ENCODE results near the gene DIAPH3.

DIAPH3 gene

GRCh38 chr13:59856281-59856810, 307.4 kb downstream of the DIAPH3 start:
- no peak for DNase-seq

DNA sequence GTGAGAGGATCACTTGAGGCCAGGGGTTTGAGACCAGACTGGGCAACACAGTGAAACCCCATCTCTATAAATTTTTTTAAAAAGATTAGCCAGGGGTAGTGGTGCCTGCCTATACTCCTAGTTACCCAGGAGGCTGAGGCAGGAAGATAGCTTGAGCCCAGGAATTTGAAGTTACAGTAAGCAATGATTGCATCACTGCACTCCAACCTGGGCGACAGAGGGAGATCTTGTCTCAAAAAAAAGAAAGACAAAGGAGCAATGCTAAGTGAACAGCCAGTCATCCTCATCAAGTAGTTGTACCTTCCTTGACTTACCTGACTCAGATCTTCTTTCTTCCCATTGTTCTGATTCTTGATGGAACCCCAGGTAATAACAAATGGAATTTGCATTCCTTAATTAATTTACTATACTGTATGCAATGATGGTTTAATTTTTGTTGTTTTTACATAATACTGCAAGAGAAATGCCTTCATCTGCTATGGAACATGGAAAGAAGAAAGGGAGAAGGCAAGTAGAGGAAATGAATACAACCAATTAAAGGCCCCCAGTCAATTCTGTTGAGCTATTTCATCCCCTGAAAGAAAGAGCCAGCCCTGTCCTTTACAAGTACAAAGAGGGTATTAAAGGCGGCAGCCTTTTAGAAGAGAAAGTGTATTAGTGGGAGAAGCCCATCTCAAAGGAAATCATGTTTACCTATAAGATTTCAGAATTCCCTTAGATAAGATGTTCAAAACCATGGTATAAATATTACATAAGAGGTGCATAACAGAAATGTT, 316.7 kb downstream of the DIAPH3 start:
- DNase-seq: no peak

GRCh38 chr13:59843040-59843439, 320.7 kb downstream of the DIAPH3 start:
- no peak for DNase-seq

- no peak for DNase-seq
These were observed 321.2 kb downstream of the DIAPH3 start for GRCh38 chr13:59842507-59842906.

GRCh38 chr13:59839186-59839585, 324.5 kb downstream of the DIAPH3 start:
- no peak for DNase-seq

GRCh38 chr13:59837101-59837500, 326.6 kb downstream of the DIAPH3 start:
- DNase-seq: no peak

DNA sequence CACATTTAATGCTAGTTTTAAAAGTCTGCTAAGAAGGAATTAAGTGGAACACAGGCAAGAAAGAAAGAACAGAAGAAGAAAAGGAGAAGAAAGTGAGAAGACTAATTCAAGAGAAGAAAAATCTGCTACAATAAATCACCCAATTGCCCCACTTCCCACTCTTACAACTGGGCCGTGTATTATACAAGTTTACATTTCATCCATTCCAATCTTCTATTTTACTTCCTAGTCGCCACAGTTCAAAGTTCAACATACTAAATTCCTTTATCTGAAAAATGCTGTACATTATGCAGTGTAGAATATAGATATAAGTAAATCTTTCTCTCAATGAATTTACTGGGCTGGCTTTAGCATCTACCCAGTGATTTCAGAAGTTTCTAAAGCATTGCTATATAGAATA, 328.2 kb downstream of the DIAPH3 start:
- no peak for DNase-seq

DNA sequence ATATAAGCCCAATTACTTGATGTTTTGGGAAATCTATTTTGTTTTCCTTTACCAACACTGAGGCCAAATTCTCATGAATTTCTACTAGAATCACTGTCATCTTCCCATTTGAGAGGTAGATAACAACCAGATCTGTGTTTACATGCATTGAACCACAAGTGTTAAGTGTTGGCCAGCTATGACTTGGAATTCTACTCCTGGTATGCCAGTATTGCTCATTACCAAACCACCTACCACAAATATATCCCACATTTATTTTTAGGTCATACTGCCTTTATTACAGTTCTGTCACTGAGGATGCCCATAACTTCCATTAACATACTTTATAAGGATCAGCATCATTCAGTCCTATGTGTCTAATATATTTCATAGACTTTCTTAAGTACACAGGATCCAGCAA, 328.9 kb downstream of the DIAPH3 start:
- DNase-seq: no peak

DNA sequence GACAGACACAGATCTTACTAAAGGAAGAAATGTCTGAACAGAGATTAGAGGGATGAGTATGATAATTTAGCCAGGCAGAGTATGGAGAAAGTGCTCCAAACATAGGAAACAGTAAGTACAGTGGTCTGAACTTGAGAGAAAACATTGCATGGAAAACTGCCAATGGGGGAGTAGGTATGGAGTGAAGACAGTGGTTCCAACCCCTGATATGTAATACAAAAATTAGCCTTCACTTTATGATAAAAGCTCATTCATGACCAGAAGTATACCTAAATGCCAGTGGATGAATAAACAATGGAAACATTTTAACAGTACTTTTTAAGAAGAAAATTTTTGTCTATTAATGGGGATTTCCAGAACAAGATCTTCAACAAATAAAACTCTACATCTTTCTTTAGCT, 334.0 kb downstream of the DIAPH3 start:
- DNase-seq: no peak

DNA sequence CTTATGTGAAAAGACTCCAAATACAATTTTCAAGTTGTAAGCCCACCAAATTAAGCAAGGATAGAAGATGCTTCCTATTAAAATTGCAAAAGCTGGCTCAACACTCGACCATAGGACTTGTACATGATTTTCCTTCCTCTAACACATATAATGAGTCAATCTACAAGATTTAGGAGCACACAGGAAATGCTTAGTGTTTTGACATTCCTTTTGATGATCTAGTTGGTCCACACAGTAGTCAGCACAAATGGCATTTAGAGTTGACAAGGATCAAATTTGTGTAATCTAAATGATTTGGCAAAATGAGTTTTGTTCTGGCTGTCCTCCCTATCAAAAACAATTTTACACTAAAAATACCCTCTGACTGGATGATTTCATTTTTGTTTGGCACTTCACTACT, 340.2 kb downstream of the DIAPH3 start:
- no peak for DNase-seq

DNA sequence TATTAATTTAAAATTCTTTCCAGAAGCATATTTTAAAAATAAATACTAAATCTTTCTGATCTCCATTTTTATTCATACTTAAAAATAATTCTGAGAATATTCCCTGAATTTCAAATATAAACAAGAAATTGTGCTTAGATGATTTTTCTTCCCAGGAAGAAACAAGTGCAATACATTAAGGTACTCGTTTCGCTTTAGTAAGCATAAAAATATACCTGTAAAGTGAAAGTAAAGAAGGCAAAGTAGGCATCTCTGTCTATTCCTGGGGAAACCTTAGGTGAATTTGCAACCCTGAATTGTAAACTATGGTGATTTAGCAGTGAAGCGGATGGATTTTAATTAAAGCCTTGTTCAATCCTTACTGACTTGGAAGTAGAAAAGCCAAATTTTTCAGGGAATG, 354.2 kb downstream of the DIAPH3 start:
- no peak for DNase-seq

DNA sequence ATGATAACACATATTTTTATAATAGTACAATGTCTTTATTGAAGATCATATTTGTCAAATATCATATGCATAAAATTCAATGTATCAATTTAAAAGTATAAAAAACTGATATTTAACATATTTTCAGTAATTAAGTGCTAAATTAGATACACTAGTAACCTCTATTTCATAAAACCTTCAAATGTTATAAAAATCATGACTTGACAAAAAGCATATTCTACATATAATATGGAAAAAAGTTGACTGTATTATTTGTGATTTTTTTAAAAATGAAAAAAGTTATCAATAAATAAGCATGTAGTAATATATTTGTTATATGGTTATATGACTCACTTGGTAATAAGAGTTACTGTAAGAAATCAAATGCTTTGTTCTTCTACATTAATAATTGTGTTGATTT, 356.9 kb downstream of the DIAPH3 start:
- DNase-seq: no peak

DNA sequence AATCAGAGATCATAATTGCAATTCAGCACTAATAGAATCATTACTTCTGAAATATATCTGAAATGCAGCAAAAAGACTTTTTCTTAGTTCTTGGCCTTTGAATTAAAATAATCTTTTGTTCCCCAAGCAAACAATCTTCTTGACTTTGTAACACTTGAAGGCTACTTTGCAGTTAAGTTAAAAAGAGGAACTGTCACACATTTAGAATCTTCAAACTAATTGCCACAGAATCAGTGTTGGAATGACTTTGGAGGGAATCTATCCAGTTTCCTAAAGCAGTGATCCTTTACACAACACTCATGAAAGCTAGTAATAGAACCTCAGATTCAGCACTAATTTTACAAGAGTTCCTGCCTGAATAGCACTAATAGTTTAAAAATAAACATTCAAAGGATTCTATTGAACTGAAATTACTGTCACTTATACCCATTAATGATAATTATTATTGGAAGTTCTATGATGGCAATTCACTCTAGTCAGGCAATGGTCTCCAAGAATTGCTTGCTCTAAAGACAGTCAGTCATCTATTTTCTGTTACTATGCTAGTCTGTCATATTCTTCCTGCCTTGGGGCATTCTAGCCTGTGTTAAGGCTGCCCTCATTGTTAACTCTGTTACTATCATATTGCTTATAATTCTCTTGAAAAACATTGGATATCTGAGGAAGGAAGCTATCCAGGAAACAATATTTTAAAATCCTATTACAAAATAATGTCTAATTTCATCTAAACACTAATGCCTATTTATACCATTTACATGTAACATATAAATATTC, 362.4 kb downstream of the DIAPH3 start:
- no peak for DNase-seq

GRCh38 chr13:59793107-59793506, 370.6 kb downstream of the DIAPH3 start:
- DNase-seq: no peak

GRCh38 chr13:59790626-59791025, 373.1 kb downstream of the DIAPH3 start:
- DNase-seq: no peak

DNA sequence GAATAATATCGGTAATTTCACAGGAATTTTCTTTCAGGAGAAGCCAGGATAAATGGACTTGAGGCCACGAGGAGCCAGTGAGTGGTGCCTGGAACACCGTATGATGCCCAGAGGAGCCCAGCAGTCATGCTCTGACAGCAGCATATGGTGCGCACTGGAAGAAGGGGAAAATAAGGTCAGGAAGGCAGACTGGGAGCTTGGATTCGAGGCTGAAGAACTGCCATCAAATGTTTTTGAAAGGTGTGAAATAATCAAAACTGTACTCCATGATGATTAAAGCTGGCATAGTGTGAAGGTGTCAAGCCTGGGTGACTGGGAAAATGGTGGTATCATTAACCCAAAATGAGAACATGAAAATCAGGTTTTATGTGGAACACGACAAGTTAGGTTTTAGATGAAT, 374.2 kb downstream of the DIAPH3 start:
- DNase-seq: no peak

DNA sequence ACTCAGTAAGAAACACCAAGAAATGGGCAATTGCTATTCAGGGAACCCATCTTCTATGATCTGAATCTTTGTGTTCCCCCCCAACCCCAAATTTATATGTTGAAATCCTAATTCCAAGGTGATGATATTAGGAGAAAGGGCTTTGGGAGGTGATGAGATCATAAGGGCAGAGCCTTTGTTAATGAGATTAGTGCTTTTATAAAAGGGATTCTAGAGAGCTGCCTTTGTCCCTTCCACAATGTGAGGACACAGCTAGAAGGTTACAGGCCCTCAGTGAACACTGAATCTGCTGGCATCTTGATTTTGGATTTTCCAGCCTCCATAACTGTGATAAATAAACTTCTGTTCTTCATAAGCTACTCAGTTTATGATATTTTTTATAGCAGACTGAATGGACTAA, 376.0 kb downstream of the DIAPH3 start:
- no peak for DNase-seq

DNA sequence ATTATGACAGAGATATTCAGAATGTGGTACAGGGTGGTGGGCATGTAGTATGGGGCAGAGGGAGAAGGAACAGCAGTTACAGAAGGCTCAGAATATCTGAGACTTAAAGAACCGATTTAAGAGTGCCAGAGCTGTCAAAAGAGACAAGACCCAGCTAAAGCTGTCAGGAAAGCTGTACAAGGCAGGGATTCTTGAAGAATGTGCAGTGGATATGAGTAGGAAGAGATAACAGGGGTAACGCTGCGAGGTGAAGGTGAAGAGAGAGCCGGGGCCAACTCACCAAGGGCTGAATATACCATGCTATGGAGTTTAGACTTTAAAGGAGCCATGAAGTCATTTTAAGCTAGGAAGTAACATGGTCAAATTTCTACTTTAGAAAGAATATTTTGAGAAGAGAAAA, 381.0 kb downstream of the DIAPH3 start:
- no peak for DNase-seq

DNA sequence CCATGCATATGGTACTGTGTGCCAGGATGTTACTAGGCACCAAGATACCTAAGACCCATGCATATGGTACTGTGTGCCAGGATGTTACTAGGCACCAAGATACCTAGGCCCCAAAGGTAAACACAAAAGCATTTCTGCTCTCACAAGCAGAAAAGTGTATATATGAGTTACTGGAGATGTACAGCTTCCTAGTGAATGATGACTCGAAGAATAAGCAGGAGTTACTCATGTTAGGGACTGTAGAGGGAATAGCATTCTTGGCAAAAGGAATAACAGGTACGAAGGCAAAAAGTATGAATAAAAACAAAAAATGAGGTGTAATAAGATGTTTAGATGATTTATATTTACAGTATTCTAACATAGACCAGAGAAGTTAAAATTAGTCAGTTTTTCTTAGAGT, 383.7 kb downstream of the DIAPH3 start:
- no peak for DNase-seq

GRCh38 chr13:59776924-59777690, 386.6 kb downstream of the DIAPH3 start:
- no peak for DNase-seq

DNA sequence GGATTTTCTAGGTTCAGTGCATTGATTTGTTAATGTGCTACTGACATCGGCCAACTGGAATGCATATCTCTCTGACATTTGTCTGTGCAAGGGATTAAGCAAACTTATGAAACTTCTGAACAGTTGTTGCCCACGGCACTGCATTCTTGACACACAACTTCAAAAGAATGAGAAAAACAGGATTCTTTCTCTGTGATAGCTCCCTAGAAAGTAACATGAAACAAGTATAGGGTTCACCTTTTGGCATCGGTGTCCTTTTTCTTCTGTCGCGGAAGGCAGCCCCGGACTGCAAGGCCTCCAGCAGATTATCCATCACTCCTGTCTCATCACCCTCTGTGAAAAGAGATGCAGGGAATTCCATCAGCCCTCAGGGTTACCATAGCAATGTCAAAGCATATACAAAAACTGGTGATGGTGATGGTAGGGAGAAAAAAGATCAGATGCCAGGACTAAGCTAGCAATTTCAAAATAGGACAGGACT, 389.2 kb downstream of the DIAPH3 start:
- DNase-seq: no peak

GRCh38 chr13:59771272-59771671, 392.5 kb downstream of the DIAPH3 start:
- no peak for DNase-seq

DNA sequence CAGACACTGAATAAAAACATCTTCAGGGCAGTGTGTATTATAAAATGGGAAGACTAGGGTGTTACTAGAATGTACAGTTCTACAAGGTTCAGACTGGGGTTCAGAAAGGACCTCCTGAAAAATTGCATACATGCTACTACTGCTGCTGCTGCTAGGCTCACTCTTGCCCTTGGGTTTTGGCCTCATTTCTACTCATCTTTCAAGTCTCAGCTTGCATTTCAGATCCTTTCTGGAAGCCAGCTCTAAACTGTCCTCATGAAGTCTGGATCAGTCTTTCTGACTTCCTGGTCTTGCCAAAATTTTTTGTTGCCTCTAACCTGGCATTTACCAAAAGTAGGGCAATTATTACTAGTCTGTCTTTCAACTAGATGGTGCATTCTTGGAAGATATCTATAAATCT, 393.3 kb downstream of the DIAPH3 start:
- no peak for DNase-seq

Measured in NCI-H1048 (cell line).